SK-N-SH (cell line): ENCODE measurements around the gene MUC5AC.

Experiments used
- EP300 ChIP-seq, 2 experiments: IDR thresholded peaks; 2 replicates each; pipeline versions ENCODE4 v1.4.0 to v1.6.1; 2012; ENCODE audit warnings: borderline replicate concordance in 1 of 2, low read depth in 1 of 2, low read length in 1 of 2
- EZH2phosphoT487 ChIP-seq: fragments of 200-600 bp; sonication (generic); IDR thresholded peaks from 2 replicates; pipeline ENCODE4 v1.6.1; 2017; ENCODE audit warnings: low read depth, mixed run types, mild to moderate bottlenecking, antibody characterized with exemption, moderate library complexity, borderline replicate concordance
- FOXJ3 ChIP-seq: sonication (generic); formaldehyde crosslinking; IDR thresholded peaks from 2 replicates; pipeline ENCODE4 v1.5.1; 2020; ENCODE audit warnings: mild to moderate bottlenecking, missing genetic modification reagents
- POLR2AphosphoS5 ChIP-seq: IDR thresholded peaks from 2 replicates; pipeline ENCODE4 v1.6.1; 2012; ENCODE audit warnings: low read depth, low read length
- RCOR1 ChIP-seq: fragments of 150-350 bp; IDR thresholded peaks from 2 replicates; pipeline ENCODE4 v1.6.1; 2017; ENCODE audit warnings: antibody characterized with exemption, low read length
- TF ChIP-seq, protein P1 (sequence below): fragments of 200-600 bp; sonication (generic); IDR thresholded peaks from 2 replicates; pipeline ENCODE4 v1.6.1; 2017; ENCODE audit warnings: antibody characterized with exemption, mild to moderate bottlenecking, moderate library complexity
- TF ChIP-seq, protein P2 (sequence below): IDR thresholded peaks from 2 replicates; pipeline ENCODE4 v1.4.0; 2012; ENCODE audit warnings: low read depth, borderline replicate concordance

DNA sequence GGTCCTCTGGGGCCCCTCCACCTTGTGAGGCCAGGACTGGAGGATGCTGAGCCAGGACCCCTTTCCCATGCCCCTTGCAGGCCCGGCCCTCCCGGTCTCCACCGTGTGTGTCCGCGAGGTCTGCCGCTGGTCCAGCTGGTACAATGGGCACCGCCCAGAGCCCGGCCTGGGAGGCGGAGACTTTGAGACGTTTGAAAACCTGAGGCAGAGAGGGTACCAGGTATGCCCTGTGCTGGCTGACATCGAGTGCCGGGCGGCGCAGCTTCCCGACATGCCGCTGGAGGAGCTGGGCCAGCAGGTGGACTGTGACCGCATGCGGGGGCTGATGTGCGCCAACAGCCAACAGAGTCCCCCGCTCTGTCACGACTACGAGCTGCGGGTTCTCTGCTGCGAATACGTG, 83.0 kb downstream of the MUC5AC start:
- TF ChIP-seq, protein P1, sequence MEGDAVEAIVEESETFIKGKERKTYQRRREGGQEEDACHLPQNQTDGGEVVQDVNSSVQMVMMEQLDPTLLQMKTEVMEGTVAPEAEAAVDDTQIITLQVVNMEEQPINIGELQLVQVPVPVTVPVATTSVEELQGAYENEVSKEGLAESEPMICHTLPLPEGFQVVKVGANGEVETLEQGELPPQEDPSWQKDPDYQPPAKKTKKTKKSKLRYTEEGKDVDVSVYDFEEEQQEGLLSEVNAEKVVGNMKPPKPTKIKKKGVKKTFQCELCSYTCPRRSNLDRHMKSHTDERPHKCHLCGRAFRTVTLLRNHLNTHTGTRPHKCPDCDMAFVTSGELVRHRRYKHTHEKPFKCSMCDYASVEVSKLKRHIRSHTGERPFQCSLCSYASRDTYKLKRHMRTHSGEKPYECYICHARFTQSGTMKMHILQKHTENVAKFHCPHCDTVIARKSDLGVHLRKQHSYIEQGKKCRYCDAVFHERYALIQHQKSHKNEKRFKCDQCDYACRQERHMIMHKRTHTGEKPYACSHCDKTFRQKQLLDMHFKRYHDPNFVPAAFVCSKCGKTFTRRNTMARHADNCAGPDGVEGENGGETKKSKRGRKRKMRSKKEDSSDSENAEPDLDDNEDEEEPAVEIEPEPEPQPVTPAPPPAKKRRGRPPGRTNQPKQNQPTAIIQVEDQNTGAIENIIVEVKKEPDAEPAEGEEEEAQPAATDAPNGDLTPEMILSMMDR, result no peak
- TF ChIP-seq RCOR1, result no peak
- no peak for TF ChIP-seq EP300 (IDR thresholded peaks at IDR 0.05; ENCODE audit: borderline replicate concordance in 1 of 2, low read depth in 1 of 2, low read length in 1 of 2)
- no peak for TF ChIP-seq EZH2phosphoT487
- TF ChIP-seq POLR2AphosphoS5, result no peak
- TF ChIP-seq FOXJ3, result no peak
- TF ChIP-seq, protein P2, sequence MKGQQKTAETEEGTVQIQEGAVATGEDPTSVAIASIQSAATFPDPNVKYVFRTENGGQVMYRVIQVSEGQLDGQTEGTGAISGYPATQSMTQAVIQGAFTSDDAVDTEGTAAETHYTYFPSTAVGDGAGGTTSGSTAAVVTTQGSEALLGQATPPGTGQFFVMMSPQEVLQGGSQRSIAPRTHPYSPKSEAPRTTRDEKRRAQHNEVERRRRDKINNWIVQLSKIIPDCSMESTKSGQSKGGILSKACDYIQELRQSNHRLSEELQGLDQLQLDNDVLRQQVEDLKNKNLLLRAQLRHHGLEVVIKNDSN, result no peak
